ENCODE results near the gene CDX1. TPM values are rescaled to one million over a fixed set of nuclear protein-coding genes. Genes with fewer than 3 reads are reported as not detected.

CDX1 gene
- total and polyA plus RNA-seq, 12 donors = 0.13 to 0.32 TPM; not detected in 10

DNA sequence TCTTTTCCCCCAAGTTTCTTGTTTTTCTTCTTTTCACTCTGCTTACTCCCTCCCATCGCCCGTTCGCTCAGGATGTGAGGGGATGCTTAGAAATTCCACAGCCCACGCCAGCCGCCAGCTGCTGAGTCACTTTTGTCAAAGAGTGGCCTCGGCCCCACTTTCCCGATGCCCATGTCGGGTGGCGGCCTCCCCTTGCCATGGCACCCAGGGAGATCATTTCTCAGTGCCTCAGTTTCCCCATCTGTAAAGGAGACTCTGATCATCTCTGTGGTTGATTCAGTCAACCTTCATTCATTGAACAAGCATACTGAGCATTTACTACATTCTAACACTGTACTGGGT is 10.6 kb upstream of the CDX1 start:
- H3K4me3 ChIP-seq = peak overlapping the region; percentile 36 to 67 (median 60)
- peak overlapping the region; percentile 73 to 92 (median 85) for H3K27ac ChIP-seq
- ATAC-seq (no peak), DNase-seq (peak in 1 of 2 donors; percentile 45)
- H3K9me3 ChIP-seq = no peaks in the 10 kb centered on the region
- peaks cover 0 to 12% (median 0%) of the 10 kb centered on the region in 7 donors for H3K27me3 ChIP-seq
- 8 to 15% methylated on average over 9 of the region's 9 CpGs for WGBS, 2 donors
- peaks cover 7 to 62% (median 36%) of the 10 kb centered on the region in 9 donors for H3K4me1 ChIP-seq
- peaks cover 0 to 19% (median 0%) of the 10 kb centered on the region in 9 donors for H3K36me3 ChIP-seq
- TF ChIP-seq, protein P1, sequence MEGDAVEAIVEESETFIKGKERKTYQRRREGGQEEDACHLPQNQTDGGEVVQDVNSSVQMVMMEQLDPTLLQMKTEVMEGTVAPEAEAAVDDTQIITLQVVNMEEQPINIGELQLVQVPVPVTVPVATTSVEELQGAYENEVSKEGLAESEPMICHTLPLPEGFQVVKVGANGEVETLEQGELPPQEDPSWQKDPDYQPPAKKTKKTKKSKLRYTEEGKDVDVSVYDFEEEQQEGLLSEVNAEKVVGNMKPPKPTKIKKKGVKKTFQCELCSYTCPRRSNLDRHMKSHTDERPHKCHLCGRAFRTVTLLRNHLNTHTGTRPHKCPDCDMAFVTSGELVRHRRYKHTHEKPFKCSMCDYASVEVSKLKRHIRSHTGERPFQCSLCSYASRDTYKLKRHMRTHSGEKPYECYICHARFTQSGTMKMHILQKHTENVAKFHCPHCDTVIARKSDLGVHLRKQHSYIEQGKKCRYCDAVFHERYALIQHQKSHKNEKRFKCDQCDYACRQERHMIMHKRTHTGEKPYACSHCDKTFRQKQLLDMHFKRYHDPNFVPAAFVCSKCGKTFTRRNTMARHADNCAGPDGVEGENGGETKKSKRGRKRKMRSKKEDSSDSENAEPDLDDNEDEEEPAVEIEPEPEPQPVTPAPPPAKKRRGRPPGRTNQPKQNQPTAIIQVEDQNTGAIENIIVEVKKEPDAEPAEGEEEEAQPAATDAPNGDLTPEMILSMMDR (IDR thresholded peaks at IDR 0.05) = no peak
- intact Hi-C loops (cut with DNase I) = no loop called here

DNA sequence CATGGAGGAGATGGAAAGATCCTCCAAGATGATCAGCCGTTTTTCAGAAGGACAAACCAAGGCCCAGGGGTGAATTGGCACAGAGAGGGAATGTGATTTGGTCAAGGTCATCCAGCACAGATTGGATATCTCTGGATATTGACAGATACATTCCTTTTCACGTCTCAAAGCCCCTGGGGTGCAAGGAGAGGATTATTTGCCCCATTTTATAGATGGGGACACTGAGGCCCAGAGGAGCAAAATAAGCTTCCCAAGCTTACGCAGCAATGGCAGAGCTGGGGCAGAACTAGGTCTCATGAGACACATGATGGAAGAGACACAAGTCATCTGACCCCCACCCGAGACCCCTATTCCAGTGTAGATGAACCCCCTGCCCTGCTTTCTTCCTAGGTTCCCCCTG is 10.0 kb upstream of the CDX1 start:
- ATAC-seq (no peak), DNase-seq (no peak)
- 74 to 83% methylated on average over 4 of the region's 4 CpGs for WGBS, 2 donors
- Histone ChIP-seq H3K36me3 (peaks cover 0 to 19% (median 0%) of the 10 kb centered on the region in 9 donors), H3K27me3 (peaks cover 0 to 12% (median 0%) of the 10 kb centered on the region in 7 donors), H3K27ac (peak overlapping the region; percentile 73 to 92 (median 85)), H3K4me3 (peak overlapping the region in 8 of 10 donors; percentile 45 to 67 (median 60)), H3K9me3 (no peaks in the 10 kb centered on the region), H3K4me1 (peaks cover 7 to 62% (median 38%) of the 10 kb centered on the region in 9 donors)
- intact Hi-C loops (cut with DNase I) = no loop called here
- TF ChIP-seq, protein P1 (IDR thresholded peaks at IDR 0.05) = no peak

DNA sequence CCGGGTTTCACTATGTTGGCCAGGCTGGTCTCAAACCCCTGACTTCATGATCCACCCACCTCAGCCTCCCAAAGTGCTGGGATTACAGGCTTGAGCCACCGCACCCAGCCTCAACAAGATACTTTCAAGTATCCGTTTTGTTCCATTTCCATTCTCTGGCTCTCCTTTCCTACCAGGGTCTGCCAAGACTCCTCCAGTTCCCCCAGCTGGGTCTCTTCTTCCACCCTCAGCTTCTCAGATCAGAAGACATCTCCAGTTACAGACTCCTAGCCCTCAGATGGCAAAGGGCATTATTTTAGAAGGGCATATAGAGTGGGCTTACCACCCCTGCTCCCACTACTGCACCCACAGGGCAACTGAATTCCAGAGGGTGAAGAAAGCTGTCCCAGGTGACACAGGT is 9.4 kb upstream of the CDX1 start:
- H3K9me3 ChIP-seq = no peaks in the 10 kb centered on the region
- DNase-seq (no peak), ATAC-seq (no peak)
- peak overlapping the region; percentile 36 to 92 (median 85) for H3K27ac ChIP-seq
- 67 to 80% methylated on average over 3 of the region's 3 CpGs for WGBS, 2 donors
- intact Hi-C loops (cut with DNase I) = no loop called here
- TF ChIP-seq, protein P1 (IDR thresholded peaks at IDR 0.05) = no peak
- peaks cover 0 to 18% (median 0%) of the 10 kb centered on the region in 9 donors for H3K36me3 ChIP-seq
- peak overlapping the region in 6 of 10 donors; percentile 4 to 60 (median 25) for H3K4me3 ChIP-seq
- H3K27me3 ChIP-seq = peaks cover 0 to 12% (median 0%) of the 10 kb centered on the region in 7 donors
- peaks cover 7 to 68% (median 44%) of the 10 kb centered on the region in 9 donors for H3K4me1 ChIP-seq

DNA sequence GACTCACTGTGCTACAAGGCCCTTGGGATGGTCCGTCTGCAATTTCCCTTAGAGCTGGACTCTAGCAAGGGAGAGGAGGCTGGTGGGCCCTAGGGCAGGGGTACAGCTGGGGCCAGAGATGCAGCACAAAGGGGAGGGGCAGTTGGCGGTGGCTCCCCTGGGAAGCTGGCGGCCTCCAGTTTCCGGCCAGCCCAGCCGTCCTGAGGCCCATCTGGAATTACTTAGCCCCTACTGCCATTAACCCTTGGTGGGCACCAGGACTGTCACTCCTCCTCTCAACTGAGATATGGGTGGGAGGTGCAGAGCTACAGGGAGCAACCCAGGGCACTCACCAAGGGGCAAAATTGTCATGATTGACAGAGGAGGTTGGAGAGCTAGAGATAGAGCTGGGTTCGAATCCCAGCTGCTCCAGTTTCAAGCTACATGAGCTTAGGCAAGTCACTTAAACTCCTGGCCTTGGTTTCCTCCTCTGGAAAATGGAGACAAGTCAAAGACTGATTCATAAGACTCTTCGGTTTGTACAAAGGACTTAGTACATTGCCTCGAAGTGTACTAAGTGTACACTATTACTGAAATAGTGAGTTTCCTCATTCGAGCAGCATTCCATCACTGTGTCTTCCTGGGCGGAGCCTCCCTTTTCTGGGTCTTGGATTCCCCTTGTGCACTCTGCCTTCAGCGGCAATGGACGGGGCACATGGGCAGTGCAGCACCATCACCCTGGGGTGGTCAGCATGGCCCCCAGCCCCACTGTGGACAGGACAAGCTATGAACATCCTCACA is 8.2 kb upstream of the CDX1 start:
- H3K27me3 ChIP-seq = peaks cover 0 to 12% (median 0%) of the 10 kb centered on the region in 7 donors
- ATAC-seq (peak in 3 of 8 donors; percentile 7 to 27 (median 17)), DNase-seq (peak; percentile 45 to 66)
- intact Hi-C loops (cut with DNase I) = no loop called here
- H3K4me1 ChIP-seq = peaks cover 7 to 80% (median 56%) of the 10 kb centered on the region in 9 donors
- no peaks in the 10 kb centered on the region for H3K9me3 ChIP-seq
- 44 to 50% methylated on average over 12 of the region's 12 CpGs for WGBS, 2 donors
- peak overlapping the region; percentile 22 to 92 (median 85) for H3K27ac ChIP-seq
- H3K36me3 ChIP-seq = peaks cover 0 to 6% (median 0%) of the 10 kb centered on the region in 9 donors
- TF ChIP-seq, protein P1 (IDR thresholded peaks at IDR 0.05) = no peak
- H3K4me3 ChIP-seq = peak overlapping the region in 3 of 10 donors; percentile 14 to 60 (median 32)

All from heart right ventricle (tissue), 16 donors.